CD14-positive monocyte (primary cell): ENCODE results near the gene NLK. TPM values are rescaled to one million over a fixed set of nuclear protein-coding genes. Genes with fewer than 3 reads are reported as not detected.

Experiments used
- DNase-seq, 3 donors: peaks; one replicate each; pipeline ENCODE4 v3.0.0-alpha.2; 2011 to 2022
- H2AFZ ChIP-seq: 2 replicates; pipeline ENCODE4 v1.6.0; 2012; ENCODE audit warnings: mild to moderate bottlenecking, low read depth, low read length, inconsistent platforms; ENCODE audit not compliant: insufficient read depth, poor library complexity, severe bottlenecking
- H3K27ac ChIP-seq, 2 donors: 1 replicate in 1 of 2; 2 replicates in 1 of 2; pipeline ENCODE4 v1.5.1; 2012 to 2013; ENCODE audit warnings: low read length in 2 of 2, control low read depth in 1 of 2, inconsistent platforms in 1 of 2, low read depth in 1 of 2, mild to moderate bottlenecking in 1 of 2
- H3K27me3 ChIP-seq, 2 donors: one replicate each; pipeline versions ENCODE4 v1.6.0 to v1.6.1; 2011 to 2013; ENCODE audit warnings: low read length in 2 of 2; ENCODE audit not compliant: control insufficient read depth in 2 of 2, insufficient read depth in 2 of 2
- H3K36me3 ChIP-seq, 2 donors: replicated peaks in 1 of 2; 1 replicate in 1 of 2; 2 replicates in 1 of 2; pipeline versions ENCODE4 v1.5.1 to v1.6.1; 2012 to 2013; ENCODE audit warnings: low read length in 2 of 2, control low read depth in 1 of 2, inconsistent platforms in 1 of 2, mild to moderate bottlenecking in 1 of 2; ENCODE audit not compliant: insufficient read depth in 2 of 2, control insufficient read depth in 1 of 2
- H3K4me1 ChIP-seq, 2 donors: 1 replicate in 1 of 2; 2 replicates in 1 of 2; pipeline versions ENCODE4 v1.5.1 to v1.6.1; 2012 to 2013; ENCODE audit warnings: low read length in 2 of 2, control low read depth in 1 of 2, inconsistent platforms in 1 of 2, mild to moderate bottlenecking in 1 of 2, moderate library complexity in 1 of 2; ENCODE audit not compliant: insufficient read depth in 2 of 2, control insufficient read depth in 1 of 2
- H3K4me2 ChIP-seq: replicated peaks from 2 replicates; pipeline ENCODE3; 2012; ENCODE audit warnings: low read length, moderate library complexity, mild to moderate bottlenecking; ENCODE audit not compliant: poor library complexity, severe bottlenecking; ENCODE audit errors: extremely low read depth
- H3K4me3 ChIP-seq, 3 experiments: fragments of 200-600 bp in 1 of 3; sonication (generic) in 1 of 3; replicated peaks in 1 of 3; 1 replicate in 2 of 3; 2 replicates in 1 of 3; pipeline ENCODE4 v1.5.1; 2011 to 2013; ENCODE audit warnings: low read length in 3 of 3, mild to moderate bottlenecking in 3 of 3, control low read depth in 2 of 3, low read depth in 2 of 3, inconsistent platforms in 1 of 3, moderate library complexity in 1 of 3
- H3K79me2 ChIP-seq: 2 replicates; pipeline ENCODE4 v1.6.0; 2012; ENCODE audit warnings: mild to moderate bottlenecking, control low read depth, inconsistent platforms, low read length, moderate library complexity; ENCODE audit not compliant: insufficient read depth
- H3K9ac ChIP-seq: 2 replicates; pipeline ENCODE4 v1.6.0; 2017; ENCODE audit warnings: low read length, mild to moderate bottlenecking; ENCODE audit not compliant: insufficient read depth, poor library complexity, severe bottlenecking
- H3K9me3 ChIP-seq, 2 donors: replicated peaks in 1 of 2; 1 replicate in 1 of 2; 2 replicates in 1 of 2; pipeline versions ENCODE4 v1.5.1 to v1.6.1; 2012 to 2013; ENCODE audit warnings: low read length in 2 of 2, control low read depth in 1 of 2; ENCODE audit not compliant: control insufficient read depth in 1 of 2, insufficient read depth in 1 of 2
- H4K20me1 ChIP-seq: 2 replicates; pipeline ENCODE4 v1.6.0; 2012; ENCODE audit warnings: mild to moderate bottlenecking, low read length, control low read depth, moderate library complexity; ENCODE audit not compliant: insufficient read depth
- H3K27ac Mint-ChIP-seq, 7 donors: one replicate each; pipeline ENCODE4 v1.8.0; 2020; ENCODE audit warnings: mild to moderate bottlenecking in 7 of 7, mixed read lengths in 7 of 7, moderate library complexity in 6 of 7, inconsistent platforms in 2 of 7
- H3K27me3 Mint-ChIP-seq, 3 donors: one replicate each; pipeline ENCODE4 v1.8.0; 2021 to 2022; ENCODE audit warnings: low read depth in 3 of 3, mild to moderate bottlenecking in 3 of 3, mixed read lengths in 3 of 3, moderate library complexity in 3 of 3, inconsistent platforms in 1 of 3
- H3K36me3 Mint-ChIP-seq, 2 donors: one replicate each; pipeline ENCODE4 v1.8.0; 2020; ENCODE audit warnings: mixed read lengths in 2 of 2, inconsistent platforms in 1 of 2, mild to moderate bottlenecking in 1 of 2
- H3K4me1 Mint-ChIP-seq: one replicate; pipeline ENCODE4 v1.8.0; 2020; ENCODE audit warnings: mild to moderate bottlenecking, mixed read lengths
- H3K4me3 Mint-ChIP-seq, 2 donors: one replicate each; pipeline ENCODE4 v1.8.0; 2020; ENCODE audit warnings: mild to moderate bottlenecking in 2 of 2, mixed read lengths in 2 of 2, moderate library complexity in 1 of 2
- H3K9me3 Mint-ChIP-seq, 7 donors: one replicate each; pipeline ENCODE4 v1.8.0; 2020 to 2022; ENCODE audit warnings: mixed read lengths in 7 of 7, mild to moderate bottlenecking in 6 of 7, moderate library complexity in 6 of 7, inconsistent platforms in 2 of 7
- WGBS: methylation state at CpG from one replicate; pipeline ENCODE4 v1.1.5; 2013; ENCODE audit warnings: missing lambda C conversion rate; ENCODE audit not compliant: insufficient coverage; 5-methylcytosine and 5-hydroxymethylcytosine counted together
- intact Hi-C, 2 donors: fragments of 100-400 bp; cut with micrococcal nuclease; formaldehyde crosslinking; loops; one replicate each; pipeline versions ENCODE4 v1.15.0 to v1.15.1; 2023
- polyA plus RNA-seq, 3 donors: library from polyadenylated mRNA; depleted of rRNA in 1 of 3; unstranded in 2 of 3; stranded (reverse) in 1 of 3; fragments of 300-500 nt in 2 of 3; fragments of >200 nt in 1 of 3; fragmentation: Illumina TruSeq in 2 of 3; gene quantifications; 1 replicate in 2 of 3; 2 replicates in 1 of 3; pipeline ENCODE4 v1.2.3, GENCODE V29; 2012 to 2021
- TF ChIP-seq, protein P1 (sequence below): fragments of 200-600 bp; IDR thresholded peaks from one replicate; pipeline ENCODE4 v1.8.0; 2022; ENCODE audit warnings: antibody characterized with exemption, mild to moderate bottlenecking

NLK gene
- polyA plus RNA-seq, 3 donors, result 1.7 to 6.5 (median 2.0) TPM

DNA sequence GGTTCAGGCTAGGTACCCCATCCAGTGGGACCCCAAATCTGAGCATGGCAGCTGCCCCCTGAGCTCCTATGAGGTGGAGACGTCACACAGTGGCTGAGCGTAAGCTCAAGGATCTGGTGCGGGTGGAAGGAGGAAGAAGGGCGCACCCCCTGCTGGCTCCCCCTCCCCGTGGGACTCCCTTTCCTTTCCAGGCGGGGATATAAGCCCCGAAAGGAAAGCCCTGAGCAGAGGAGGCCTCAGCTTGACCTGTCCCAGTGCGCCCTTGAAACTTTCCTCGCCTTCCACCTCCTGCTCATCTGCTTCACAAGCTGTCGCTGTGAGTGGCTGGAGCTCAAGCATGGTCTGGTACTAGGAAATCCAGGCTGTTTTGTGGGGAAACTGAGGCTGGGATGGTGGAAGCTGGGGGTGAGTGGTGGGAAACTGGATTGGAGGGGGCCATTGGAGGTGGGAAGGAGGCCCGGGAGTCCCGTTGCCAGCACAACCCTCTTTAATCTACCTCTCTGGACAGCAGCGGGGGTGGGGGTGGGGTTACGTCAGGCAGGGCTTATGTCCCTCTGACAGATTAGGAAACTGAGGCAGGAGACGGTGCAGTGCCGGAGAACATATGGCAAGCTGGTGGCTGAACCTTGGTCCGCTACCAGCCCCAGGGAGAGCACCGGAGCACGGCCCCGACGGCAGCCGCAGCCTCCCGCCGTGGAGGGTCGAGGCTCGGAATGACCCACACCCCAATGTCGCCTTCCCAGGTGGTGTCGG, 184.3 kb downstream of the NLK start:
- H3K36me3 ChIP-seq, result no peaks in the 10 kb centered on the region
- no peak for DNase-seq
- H3K27ac ChIP-seq, result no peak overlapping the region
- no peaks in the 10 kb centered on the region for H4K20me1 ChIP-seq
- H3K4me2 ChIP-seq, result peak overlapping the region; percentile 88
- H3K4me3 ChIP-seq, result peak overlapping the region in 1 of 3 experiments; percentile 74
- Mint-ChIP-seq H3K27me3 (peaks cover 41 to 53% (median 42%) of the 10 kb centered on the region in 3 donors), H3K4me3 (peak overlapping the region in 1 of 2 donors; percentile 97), H3K4me1 (peaks cover 13% of the 10 kb centered on the region), H3K36me3 (peaks cover 5 to 6% of the 10 kb centered on the region in 2 donors), H3K9me3 (peaks cover 2 to 9% (median 4%) of the 10 kb centered on the region in 7 donors), H3K27ac (no peak overlapping the region)
- H2AFZ ChIP-seq, result no peak overlapping the region
- H3K79me2 ChIP-seq, result no peaks in the 10 kb centered on the region
- no peaks in the 10 kb centered on the region for H3K9me3 ChIP-seq
- H3K4me1 ChIP-seq, result peaks cover 13 to 14% of the 10 kb centered on the region in 2 donors
- intact Hi-C loops, result no loop called here
- H3K9ac ChIP-seq, result no peak overlapping the region
- WGBS, result 73% methylated on average over 15 of the region's 28 CpGs
- peaks cover 19 to 47% of the 10 kb centered on the region in 2 donors for H3K27me3 ChIP-seq
- TF ChIP-seq, protein P1, sequence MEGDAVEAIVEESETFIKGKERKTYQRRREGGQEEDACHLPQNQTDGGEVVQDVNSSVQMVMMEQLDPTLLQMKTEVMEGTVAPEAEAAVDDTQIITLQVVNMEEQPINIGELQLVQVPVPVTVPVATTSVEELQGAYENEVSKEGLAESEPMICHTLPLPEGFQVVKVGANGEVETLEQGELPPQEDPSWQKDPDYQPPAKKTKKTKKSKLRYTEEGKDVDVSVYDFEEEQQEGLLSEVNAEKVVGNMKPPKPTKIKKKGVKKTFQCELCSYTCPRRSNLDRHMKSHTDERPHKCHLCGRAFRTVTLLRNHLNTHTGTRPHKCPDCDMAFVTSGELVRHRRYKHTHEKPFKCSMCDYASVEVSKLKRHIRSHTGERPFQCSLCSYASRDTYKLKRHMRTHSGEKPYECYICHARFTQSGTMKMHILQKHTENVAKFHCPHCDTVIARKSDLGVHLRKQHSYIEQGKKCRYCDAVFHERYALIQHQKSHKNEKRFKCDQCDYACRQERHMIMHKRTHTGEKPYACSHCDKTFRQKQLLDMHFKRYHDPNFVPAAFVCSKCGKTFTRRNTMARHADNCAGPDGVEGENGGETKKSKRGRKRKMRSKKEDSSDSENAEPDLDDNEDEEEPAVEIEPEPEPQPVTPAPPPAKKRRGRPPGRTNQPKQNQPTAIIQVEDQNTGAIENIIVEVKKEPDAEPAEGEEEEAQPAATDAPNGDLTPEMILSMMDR, result no peak

DNA sequence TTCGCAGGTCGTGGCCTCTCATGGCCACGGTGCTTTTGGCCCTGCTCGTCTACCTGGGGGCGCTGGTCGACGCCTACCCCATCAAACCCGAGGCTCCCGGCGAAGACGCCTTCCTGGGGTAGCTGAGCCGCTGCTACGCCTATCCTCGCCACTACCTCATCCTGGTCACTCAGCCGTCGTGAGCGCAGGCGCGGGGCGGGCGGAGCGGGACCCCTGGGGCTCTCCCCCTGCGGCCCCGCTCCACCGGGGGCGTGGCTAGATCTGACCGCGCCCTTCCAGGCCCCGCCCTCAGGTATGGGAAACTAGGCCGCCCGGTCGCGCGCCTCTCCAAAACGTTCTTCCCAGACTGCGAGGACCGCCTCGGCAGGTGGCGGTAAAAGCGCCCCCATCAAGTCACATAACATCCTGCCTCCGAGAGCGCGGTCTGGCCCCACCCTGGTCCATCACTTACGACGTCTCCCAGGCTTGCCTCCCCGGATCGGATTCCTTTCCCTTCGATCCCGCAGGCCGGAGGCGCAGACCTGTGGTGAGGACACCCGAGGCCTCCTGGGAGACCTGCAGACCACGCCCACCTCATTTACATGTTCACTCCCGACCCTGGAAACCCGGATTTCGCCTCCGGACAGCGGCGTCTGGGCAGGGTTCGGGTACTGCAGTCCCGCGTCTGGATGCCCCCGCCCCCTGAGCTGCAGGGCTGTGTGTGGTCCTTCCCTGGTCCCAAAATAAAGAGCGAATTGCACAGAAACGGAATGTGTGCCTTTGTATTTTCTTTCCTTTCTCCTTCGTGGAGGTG, 185.0 kb downstream of the NLK start:
- peak overlapping the region; percentile 88 for H3K4me2 ChIP-seq
- Mint-ChIP-seq H3K36me3 (peaks cover 5 to 6% of the 10 kb centered on the region in 2 donors), H3K4me1 (peaks cover 13% of the 10 kb centered on the region), H3K4me3 (peak overlapping the region; percentile 85 to 97), H3K27ac (peak overlapping the region in 2 of 7 donors; percentile 71 to 83), H3K27me3 (peaks cover 45 to 54% (median 45%) of the 10 kb centered on the region in 3 donors), H3K9me3 (peaks cover 1 to 9% (median 3%) of the 10 kb centered on the region in 7 donors)
- intact Hi-C loops, result no loop called here
- DNase-seq, result peak in 1 of 3 donors; percentile 15
- peak overlapping the region; percentile 23 to 74 (median 44) for H3K4me3 ChIP-seq
- peak overlapping the region; percentile 78 for H2AFZ ChIP-seq
- H3K27ac ChIP-seq, result no peak overlapping the region
- H3K79me2 ChIP-seq, result no peaks in the 10 kb centered on the region
- no peaks in the 10 kb centered on the region for H4K20me1 ChIP-seq
- TF ChIP-seq, protein P1, result no peak
- H3K9ac ChIP-seq, result peak overlapping the region; percentile 44
- no peaks in the 10 kb centered on the region for H3K36me3 ChIP-seq
- H3K4me1 ChIP-seq, result peaks cover 13 to 14% of the 10 kb centered on the region in 2 donors
- 3% methylated on average over 63 of the region's 66 CpGs for WGBS
- no peaks in the 10 kb centered on the region for H3K9me3 ChIP-seq
- peaks cover 19 to 47% of the 10 kb centered on the region in 2 donors for H3K27me3 ChIP-seq
